ENCODE results near the gene KDM3A.
"Not testable (repeated sequence)": the region's sequence is repeated elsewhere in the genome, so short reads cannot be mapped to it uniquely, and the experiment has no call there.

Gene KDM3A

GRCh38 chr2:86489542-86489941 lies 48.4 kb downstream of the KDM3A start:
- Histone ChIP-seq H3K4me3 (ENCODE audit: low read length) (no peak overlapping the region), H3K27me3 (ENCODE audit: control insufficient read depth, insufficient read depth, low read length) (no peaks in the 10 kb centered on the region), H3K36me3 (ENCODE audit: control insufficient read depth, insufficient read depth, low read length) (peaks cover 42% of the 10 kb centered on the region), H3K4me1 (ENCODE audit: control insufficient read depth, insufficient read depth, low read length) (peaks cover 9% of the 10 kb centered on the region), H3K9ac (ENCODE audit: low read length) (no peak overlapping the region), H3K27ac (ENCODE audit: low read depth, low read length) (no peak overlapping the region)

DNA sequence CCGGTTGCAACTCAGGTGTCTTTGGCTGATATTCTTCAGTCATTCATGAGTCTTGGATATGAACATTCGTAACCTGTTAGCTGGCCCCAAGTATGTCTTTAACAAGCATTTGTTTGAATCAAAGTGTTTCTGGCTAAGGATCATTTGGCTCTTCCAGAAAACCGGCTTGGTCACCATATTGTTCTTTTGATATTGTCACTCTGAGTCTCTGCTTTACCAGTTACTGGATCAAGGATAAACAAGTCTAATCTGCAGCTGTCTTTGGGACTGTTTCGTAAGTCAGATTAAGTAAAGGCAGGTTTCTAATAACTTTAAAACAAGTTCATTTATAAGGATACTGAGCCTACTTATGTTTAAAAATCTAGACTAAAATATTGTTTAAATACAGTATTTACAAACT lies 49.1 kb downstream of the KDM3A start:
- Histone ChIP-seq H3K27ac (ENCODE audit: low read depth, low read length) (no peak overlapping the region), H3K27me3 (ENCODE audit: control insufficient read depth, insufficient read depth, low read length) (no peaks in the 10 kb centered on the region), H3K4me3 (ENCODE audit: low read length) (no peak overlapping the region), H3K4me1 (ENCODE audit: control insufficient read depth, insufficient read depth, low read length) (peaks cover 9% of the 10 kb centered on the region), H3K36me3 (ENCODE audit: control insufficient read depth, insufficient read depth, low read length) (peaks cover 39% of the 10 kb centered on the region), H3K9ac (ENCODE audit: low read length) (no peak overlapping the region)

GRCh38 chr2:86491088-86491487 lies 49.9 kb downstream of the KDM3A start:
- H3K9ac ChIP-seq (ENCODE audit: low read length) = no peak overlapping the region
- H3K36me3 ChIP-seq (ENCODE audit: control insufficient read depth, insufficient read depth, low read length) = peaks cover 40% of the 10 kb centered on the region
- H3K27ac ChIP-seq (ENCODE audit: low read depth, low read length) = no peak overlapping the region
- no peaks in the 10 kb centered on the region for H3K27me3 ChIP-seq (ENCODE audit: control insufficient read depth, insufficient read depth, low read length)
- H3K4me3 ChIP-seq (ENCODE audit: low read length) = no peak overlapping the region
- peaks cover 9% of the 10 kb centered on the region for H3K4me1 ChIP-seq (ENCODE audit: control insufficient read depth, insufficient read depth, low read length)

DNA sequence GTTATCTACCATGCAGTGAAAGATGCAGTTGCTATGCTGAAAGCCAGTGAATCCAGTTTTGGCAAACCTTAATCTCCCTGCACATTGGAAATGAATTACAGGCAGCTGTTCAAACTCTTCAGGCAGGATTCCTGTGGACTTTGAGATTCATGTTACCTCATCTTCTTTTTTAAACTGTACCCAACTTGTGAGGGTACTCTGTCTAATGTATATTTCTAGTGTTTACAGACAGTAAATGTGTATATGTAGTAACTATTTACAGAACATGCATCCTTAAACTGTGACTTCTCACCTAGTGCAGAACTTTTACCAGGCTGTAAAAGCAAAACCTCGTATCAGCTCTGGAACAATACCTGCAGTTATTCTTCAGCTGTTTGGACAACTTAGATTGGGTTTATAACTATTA lies 50.9 kb downstream of the KDM3A start:
- H3K27me3 ChIP-seq (ENCODE audit: control insufficient read depth, insufficient read depth, low read length) = no peaks in the 10 kb centered on the region
- H3K4me1 ChIP-seq (ENCODE audit: control insufficient read depth, insufficient read depth, low read length) = peaks cover 9% of the 10 kb centered on the region
- H3K36me3 ChIP-seq (ENCODE audit: control insufficient read depth, insufficient read depth, low read length) = peaks cover 36% of the 10 kb centered on the region
- no peak overlapping the region for H3K27ac ChIP-seq (ENCODE audit: low read depth, low read length)
- no peak overlapping the region for H3K4me3 ChIP-seq (ENCODE audit: low read length)
- H3K9ac ChIP-seq (ENCODE audit: low read length) = no peak overlapping the region

GRCh38 chr2:86496391-86496790 lies 55.2 kb downstream of the KDM3A start:
- H3K4me3 ChIP-seq (ENCODE audit: low read length); H3K4me1 ChIP-seq (ENCODE audit: control insufficient read depth, insufficient read depth, low read length); H3K9ac ChIP-seq (ENCODE audit: low read length); H3K27ac ChIP-seq (ENCODE audit: low read depth, low read length); H3K27me3 ChIP-seq (ENCODE audit: control insufficient read depth, insufficient read depth, low read length): not testable (repeated sequence)
- peaks cover 38% of the 10 kb centered on the region for H3K36me3 ChIP-seq (ENCODE audit: control insufficient read depth, insufficient read depth, low read length)

DNA sequence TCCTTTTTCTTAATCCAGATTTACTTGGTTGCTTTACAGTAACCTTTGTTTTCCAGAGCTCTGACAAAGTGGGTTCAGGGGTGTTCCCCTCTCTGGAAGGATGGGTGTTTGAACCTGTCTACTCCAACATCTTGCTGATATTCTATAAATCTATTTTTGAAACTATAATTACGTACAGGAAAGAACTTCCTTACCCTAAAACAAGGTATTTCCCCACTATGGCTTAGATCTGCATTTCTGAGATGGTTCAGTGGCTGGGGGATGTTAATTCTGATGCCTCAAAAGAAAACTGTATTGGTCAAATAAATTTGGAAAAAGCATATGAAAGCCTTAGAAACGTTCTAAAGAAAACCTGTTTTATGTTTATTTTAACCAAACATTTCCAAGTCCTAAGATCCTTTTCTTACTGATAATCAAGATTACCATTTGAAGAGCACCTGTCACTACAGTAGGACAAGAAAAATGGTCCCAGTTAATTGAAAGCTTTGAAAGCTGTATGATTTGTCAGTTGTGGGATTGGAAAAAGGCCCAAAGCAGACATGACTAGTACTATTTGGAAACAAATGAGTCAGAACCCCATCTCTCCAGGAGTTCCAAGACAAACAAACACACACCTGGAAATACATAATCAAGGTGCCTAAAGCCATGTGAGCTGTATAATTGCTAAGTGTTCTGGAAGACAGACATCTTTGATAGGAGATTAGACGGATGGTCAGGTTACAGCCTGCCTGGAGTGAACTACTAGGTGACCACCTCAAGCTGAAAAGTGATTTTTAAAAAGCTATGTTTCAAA lies 57.5 kb downstream of the KDM3A start:
- Histone ChIP-seq H3K4me3 (ENCODE audit: low read length) (no peak overlapping the region), H3K4me1 (ENCODE audit: control insufficient read depth, insufficient read depth, low read length) (no peaks in the 10 kb centered on the region), H3K27me3 (ENCODE audit: control insufficient read depth, insufficient read depth, low read length) (no peaks in the 10 kb centered on the region), H3K27ac (ENCODE audit: low read depth, low read length) (no peak overlapping the region), H3K9ac (ENCODE audit: low read length) (no peak overlapping the region), H3K36me3 (ENCODE audit: control insufficient read depth, insufficient read depth, low read length) (peaks cover 31% of the 10 kb centered on the region)

DNA sequence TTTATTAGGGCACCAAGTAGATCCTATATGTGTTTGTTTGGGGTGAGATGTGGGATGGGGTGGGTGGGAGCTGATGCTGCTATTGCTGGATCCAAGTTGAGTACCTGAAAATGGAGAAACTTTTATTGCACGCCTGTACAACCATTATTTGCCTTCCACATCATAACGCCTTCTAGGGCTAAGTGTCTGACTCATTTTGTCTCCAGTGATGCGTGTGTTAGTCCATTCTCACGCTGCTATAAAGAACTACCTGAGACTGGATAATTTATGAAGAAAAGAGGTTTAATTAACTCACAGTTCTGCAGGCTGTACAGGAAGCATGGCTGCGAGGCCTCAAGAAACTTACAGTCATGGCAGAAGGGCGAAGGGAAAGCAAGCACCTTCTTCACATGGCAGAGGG lies 58.2 kb downstream of the KDM3A start:
- Histone ChIP-seq H3K4me3 (ENCODE audit: low read length) (no peak overlapping the region), H3K4me1 (ENCODE audit: control insufficient read depth, insufficient read depth, low read length) (no peaks in the 10 kb centered on the region), H3K9ac (ENCODE audit: low read length) (no peak overlapping the region), H3K36me3 (ENCODE audit: control insufficient read depth, insufficient read depth, low read length) (peaks cover 31% of the 10 kb centered on the region), H3K27me3 (ENCODE audit: control insufficient read depth, insufficient read depth, low read length) (no peaks in the 10 kb centered on the region), H3K27ac (ENCODE audit: low read depth, low read length) (no peak overlapping the region)

GRCh38 chr2:86500325-86501083 lies 59.3 kb downstream of the KDM3A start:
- H3K36me3 ChIP-seq (ENCODE audit: control insufficient read depth, insufficient read depth, low read length) = peaks cover 35% of the 10 kb centered on the region
- no peak overlapping the region for H3K27ac ChIP-seq (ENCODE audit: low read depth, low read length)

GRCh38 chr2:86507600-86507999 lies 66.4 kb downstream of the KDM3A start:
- Histone ChIP-seq H3K36me3 (ENCODE audit: control insufficient read depth, insufficient read depth, low read length) (peaks cover 17% of the 10 kb centered on the region), H3K27me3 (ENCODE audit: control insufficient read depth, insufficient read depth, low read length) (no peaks in the 10 kb centered on the region), H3K4me1 (ENCODE audit: control insufficient read depth, insufficient read depth, low read length) (no peaks in the 10 kb centered on the region), H3K9ac (ENCODE audit: low read length) (no peak overlapping the region), H3K4me3 (ENCODE audit: low read length) (no peak overlapping the region), H3K27ac (ENCODE audit: low read depth, low read length) (no peak overlapping the region)

More at GRCh38 chr2:86500325-86501083, 59.3 kb downstream of the KDM3A start:
- Histone ChIP-seq H3K9ac (ENCODE audit: low read length) (no peak overlapping the region), H3K4me1 (ENCODE audit: control insufficient read depth, insufficient read depth, low read length) (no peaks in the 10 kb centered on the region), H3K27me3 (ENCODE audit: control insufficient read depth, insufficient read depth, low read length) (no peaks in the 10 kb centered on the region), H3K4me3 (ENCODE audit: low read length) (no peak overlapping the region)

- H3K4me1 ChIP-seq (ENCODE audit: control insufficient read depth, insufficient read depth, low read length) = no peaks in the 10 kb centered on the region
- H3K9ac ChIP-seq (ENCODE audit: low read length) = no peak overlapping the region
- no peak overlapping the region for H3K4me3 ChIP-seq (ENCODE audit: low read length)
- H3K36me3 ChIP-seq (ENCODE audit: control insufficient read depth, insufficient read depth, low read length) = peaks cover 12% of the 10 kb centered on the region
- H3K27me3 ChIP-seq (ENCODE audit: control insufficient read depth, insufficient read depth, low read length) = no peaks in the 10 kb centered on the region
- no peak overlapping the region for H3K27ac ChIP-seq (ENCODE audit: low read depth, low read length)
Measured at GRCh38 chr2:86510436-86510933, 69.3 kb downstream of the KDM3A start.

DNA sequence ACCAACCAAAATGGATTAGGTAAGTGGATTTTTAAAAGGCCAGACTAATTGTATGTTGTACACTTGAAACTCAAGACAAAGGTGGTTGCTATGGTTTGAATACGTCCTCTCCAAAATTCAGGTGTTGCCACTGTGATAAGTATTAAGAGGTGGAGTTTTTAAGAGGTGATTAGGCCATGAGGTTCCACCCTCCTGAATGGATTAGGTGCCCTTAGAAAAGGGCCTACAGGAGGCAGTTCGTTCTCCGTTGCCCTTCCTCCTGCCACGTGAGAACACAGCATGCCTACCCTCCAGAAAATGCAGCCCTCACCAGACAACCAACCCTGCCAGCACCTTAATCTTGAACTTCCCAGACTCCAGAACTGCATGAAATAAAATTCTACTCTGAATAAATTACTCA lies 70.9 kb downstream of the KDM3A start:
- H3K9ac ChIP-seq (ENCODE audit: low read length) = no peak overlapping the region
- H3K4me1 ChIP-seq (ENCODE audit: control insufficient read depth, insufficient read depth, low read length) = no peaks in the 10 kb centered on the region
- no peak overlapping the region for H3K27ac ChIP-seq (ENCODE audit: low read depth, low read length)
- H3K36me3 ChIP-seq (ENCODE audit: control insufficient read depth, insufficient read depth, low read length) = peaks cover 12% of the 10 kb centered on the region
- H3K27me3 ChIP-seq (ENCODE audit: control insufficient read depth, insufficient read depth, low read length) = no peaks in the 10 kb centered on the region
- H3K4me3 ChIP-seq (ENCODE audit: low read length) = no peak overlapping the region

DNA sequence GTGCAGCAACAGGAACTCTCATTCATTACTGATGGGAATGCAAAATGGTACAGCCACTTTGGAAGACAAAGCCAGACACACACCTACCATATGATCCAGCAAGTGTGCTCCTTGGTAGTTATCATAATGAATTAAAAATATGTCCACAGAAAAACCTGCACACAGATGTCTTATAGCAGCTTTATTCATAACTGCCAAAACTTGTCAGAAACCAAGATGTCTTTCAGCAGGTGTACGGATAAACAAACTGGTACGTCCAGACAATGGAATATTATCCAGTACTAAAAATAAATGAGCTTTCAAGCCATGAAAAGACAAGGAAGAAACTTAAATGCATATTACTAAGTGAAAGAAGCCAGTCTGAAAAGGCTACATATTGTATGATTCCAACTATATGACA lies 71.7 kb downstream of the KDM3A start:
- Histone ChIP-seq H3K4me3 (ENCODE audit: low read length) (no peak overlapping the region), H3K27ac (ENCODE audit: low read depth, low read length) (no peak overlapping the region), H3K4me1 (ENCODE audit: control insufficient read depth, insufficient read depth, low read length) (no peaks in the 10 kb centered on the region), H3K9ac (ENCODE audit: low read length) (no peak overlapping the region), H3K36me3 (ENCODE audit: control insufficient read depth, insufficient read depth, low read length) (peaks cover 8% of the 10 kb centered on the region), H3K27me3 (ENCODE audit: control insufficient read depth, insufficient read depth, low read length) (no peaks in the 10 kb centered on the region)

All from rectal smooth muscle tissue (tissue), 1 donor.